Liver (tissue), 9 donors: ENCODE measurements around the gene UNC5A. TPM values are rescaled to one million over a fixed set of nuclear protein-coding genes. Genes with fewer than 3 reads are reported as not detected.

Source experiments
- DNase-seq: peaks from one replicate; pipeline ENCODE4 v3.0.0-alpha.2; 2017; ENCODE audit warnings: low spot score
- H3K27ac ChIP-seq, 2 donors: one replicate each; pipeline ENCODE4 v1.7.0; 2013; ENCODE audit warnings: inconsistent platforms in 2 of 2, low read length in 2 of 2, control low read depth in 1 of 2, low read depth in 1 of 2, mild to moderate bottlenecking in 1 of 2
- H3K27me3 ChIP-seq, 4 donors: one replicate each; pipeline versions ENCODE4 v1.6.1 to v1.7.0; 2013; ENCODE audit warnings: low read length in 3 of 4, inconsistent platforms in 1 of 4, mild to moderate bottlenecking in 1 of 4, moderate library complexity in 1 of 4; ENCODE audit not compliant: control insufficient read depth in 4 of 4, insufficient read depth in 4 of 4
- H3K36me3 ChIP-seq, 4 donors: one replicate each; pipeline versions ENCODE4 v1.6.1 to v1.7.0; 2013; ENCODE audit warnings: low read length in 3 of 4, mild to moderate bottlenecking in 3 of 4, low read depth in 1 of 4, moderate library complexity in 1 of 4; ENCODE audit not compliant: control insufficient read depth in 4 of 4, insufficient read depth in 3 of 4
- H3K4me1 ChIP-seq, 4 donors: one replicate each; pipeline versions ENCODE4 v1.6.1 to v1.7.0; 2013; ENCODE audit warnings: low read length in 3 of 4, mild to moderate bottlenecking in 3 of 4, moderate library complexity in 1 of 4; ENCODE audit not compliant: control insufficient read depth in 4 of 4, insufficient read depth in 4 of 4
- H3K4me3 ChIP-seq, 3 donors: one replicate each; pipeline versions ENCODE4 v1.6.1 to v1.7.0; 2013; ENCODE audit warnings: low read length in 3 of 3, control low read depth in 1 of 3, low read depth in 1 of 3, mild to moderate bottlenecking in 1 of 3
- H3K9ac ChIP-seq, 2 donors: one replicate each; pipeline ENCODE4 v1.7.0; 2013; ENCODE audit warnings: low read length in 2 of 2, mild to moderate bottlenecking in 2 of 2, moderate library complexity in 2 of 2, control low read depth in 1 of 2, low read depth in 1 of 2
- H3K9me3 ChIP-seq, 4 donors: one replicate each; pipeline versions ENCODE4 v1.6.1 to v1.7.0; 2013; ENCODE audit warnings: low read length in 3 of 4; ENCODE audit not compliant: control insufficient read depth in 4 of 4
- ATF3 ChIP-seq: IDR thresholded peaks from 2 replicates; pipeline ENCODE4 v1.6.1; 2016; ENCODE audit warnings: antibody characterized with exemption
- CTCF ChIP-seq: fragments of 150-350 bp; IDR thresholded peaks from 2 replicates; pipeline ENCODE4 v1.5.1; 2017; ENCODE audit warnings: improper control_type of control experiment, low read depth, low read length; ENCODE audit not compliant: missing input control
- EGR1 ChIP-seq, 2 donors: IDR thresholded peaks; 2 replicates each; pipeline ENCODE4 v1.6.1; 2016 to 2018; ENCODE audit warnings: antibody characterized with exemption in 2 of 2, low read depth in 2 of 2
- FOXA2 ChIP-seq: IDR thresholded peaks from 2 replicates; pipeline ENCODE4 v1.6.1; 2016; ENCODE audit warnings: antibody characterized with exemption
- HNF4A ChIP-seq, 2 donors: conservative IDR thresholded peaks; 2 replicates each; pipeline ENCODE4 v1.6.1; 2016; ENCODE audit warnings: antibody characterized with exemption in 2 of 2, mild to moderate bottlenecking in 2 of 2
- HNF4G ChIP-seq: IDR thresholded peaks from 2 replicates; pipeline ENCODE4 v1.6.1; 2016; ENCODE audit warnings: antibody characterized with exemption
- NR2F2 ChIP-seq: IDR thresholded peaks from 2 replicates; pipeline ENCODE4 v1.6.1; 2016; ENCODE audit warnings: antibody characterized with exemption
- RAD21 ChIP-seq, 2 donors: IDR thresholded peaks; 2 replicates each; pipeline ENCODE4 v1.6.1; 2016; ENCODE audit warnings: antibody characterized with exemption in 2 of 2, mild to moderate bottlenecking in 2 of 2
- REST ChIP-seq: IDR thresholded peaks from 2 replicates; pipeline ENCODE4 v1.6.1; 2016; ENCODE audit warnings: antibody characterized with exemption, mild to moderate bottlenecking
- RXRA ChIP-seq, 2 donors: IDR thresholded peaks; 2 replicates each; pipeline ENCODE4 v1.6.1; 2017 to 2018; ENCODE audit warnings: antibody characterized with exemption in 2 of 2, mild to moderate bottlenecking in 1 of 2
- SP1 ChIP-seq: IDR thresholded peaks from 2 replicates; pipeline ENCODE4 v1.6.1; 2018; ENCODE audit warnings: antibody characterized with exemption, mild to moderate bottlenecking
- TAF1 ChIP-seq: conservative IDR thresholded peaks from 2 replicates; pipeline ENCODE4 v1.6.1; 2016; ENCODE audit warnings: antibody characterized with exemption, mild to moderate bottlenecking
- YY1 ChIP-seq: IDR thresholded peaks from 2 replicates; pipeline ENCODE4 v1.6.1; 2016; ENCODE audit warnings: antibody characterized with exemption, mild to moderate bottlenecking
- WGBS: extraction: QIAGEN DNeasy Blood & Tissue Kit; methylation state at CpG from one replicate; pipeline ENCODE4 v1.1.7; 2013; 5-methylcytosine and 5-hydroxymethylcytosine counted together
- polyA plus RNA-seq, 2 donors: library from polyadenylated mRNA; stranded (reverse) in 1 of 2; unstranded in 1 of 2; fragments of 200-250 nt in 1 of 2; fragments of >200 nt in 1 of 2; fragmentation: Nextera tagmentation in 1 of 2; extraction: Ambion mirVana in 1 of 2; gene quantifications; one replicate each; pipeline versions ENCODE4 v1.2.1 to v1.2.3, GENCODE V29; 2013 to 2015
- total RNA-seq, 2 donors: library from RNA; depleted of rRNA; stranded (reverse); fragments of >200 nt; gene quantifications; one replicate each; pipeline ENCODE4 v1.2.3, GENCODE V29; 2014
- TF ChIP-seq, protein P1 (sequence below): IDR thresholded peaks from 2 replicates; pipeline ENCODE4 v1.6.1; 2016; ENCODE audit warnings: antibody characterized with exemption
- donor health status: healthy.
- donor health status: healthy.
- donor health status: healthy.
- donor health status: healthy.
- donor health status: healthy.

UNC5A gene
- total and polyA plus RNA-seq, 4 donors = under 0.01 to 0.07 (median 0.03) TPM; not detected in 1

DNA sequence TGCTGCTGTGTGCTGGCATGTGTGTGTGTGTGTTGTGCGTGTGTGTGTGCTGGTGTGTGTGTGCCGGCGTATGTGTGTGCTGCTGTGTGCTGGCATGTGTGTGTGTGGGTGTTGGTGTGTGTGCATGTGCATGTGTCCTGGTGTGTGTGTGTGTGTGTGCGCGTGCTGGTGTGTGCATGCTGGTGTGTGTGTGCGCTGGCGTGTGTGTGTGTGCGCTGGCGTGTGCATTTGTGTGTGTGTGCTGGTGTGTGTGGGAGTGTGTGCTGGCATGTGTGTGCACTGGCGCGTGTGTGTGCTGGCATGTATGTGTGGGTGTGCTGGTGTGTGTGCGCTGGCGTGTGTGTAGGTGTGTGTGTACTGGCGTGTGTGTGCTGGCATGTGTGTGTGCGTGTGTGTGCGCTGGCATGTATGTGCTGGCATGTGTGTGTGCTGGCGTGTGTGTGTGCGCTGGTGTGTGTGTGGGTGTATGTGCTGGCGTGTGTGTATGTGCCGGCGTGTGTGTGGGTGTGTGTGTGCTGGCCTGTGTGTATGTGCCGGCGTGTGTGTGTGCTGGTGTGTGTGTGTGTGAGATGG, 20.1 kb downstream of the UNC5A start (continued):
- TF ChIP-seq REST (no peak), HNF4A (conservative IDR thresholded peaks at IDR 0.05) (no peak), NR2F2 (no peak), YY1 (no peak), EGR1 (IDR thresholded peaks at IDR 0.05; ENCODE audit: low read depth in 2 of 2) (no peak), ATF3 (no peak)

GRCh38 chr5:176830995-176831423, 20.6 kb downstream of the UNC5A start:
- no peaks in the 10 kb centered on the region for H3K27me3 ChIP-seq
- no peaks in the 10 kb centered on the region for H3K36me3 ChIP-seq

More at GRCh38 chr5:176830995-176831423, 20.6 kb downstream of the UNC5A start:
- TF ChIP-seq RAD21 (IDR thresholded peaks at IDR 0.05) (no peak), RXRA (IDR thresholded peaks at IDR 0.05) (no peak), NR2F2 (no peak), HNF4G (no peak), ATF3 (no peak), CTCF (no peak), SP1 (no peak), YY1 (no peak), TAF1 (no peak), FOXA2 (no peak)
- TF ChIP-seq, protein P1, sequence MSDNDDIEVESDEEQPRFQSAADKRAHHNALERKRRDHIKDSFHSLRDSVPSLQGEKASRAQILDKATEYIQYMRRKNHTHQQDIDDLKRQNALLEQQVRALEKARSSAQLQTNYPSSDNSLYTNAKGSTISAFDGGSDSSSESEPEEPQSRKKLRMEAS = no peak
- no peak for DNase-seq
- no peak overlapping the region for H3K27ac ChIP-seq
- H3K9ac ChIP-seq = no peak overlapping the region
- WGBS = 50% methylated on average over 9 of the region's 9 CpGs
- no peak overlapping the region for H3K4me3 ChIP-seq
- H3K9me3 ChIP-seq = no peaks in the 10 kb centered on the region
- no peaks in the 10 kb centered on the region for H3K4me1 ChIP-seq
